ENCODE measurements around the gene LGALS7B. TPM values are rescaled to one million over a fixed set of nuclear protein-coding genes. Genes with fewer than 3 reads are reported as not detected.

Gene LGALS7B
- total RNA-seq, 1 experiment from 2014 or later = not detected

DNA sequence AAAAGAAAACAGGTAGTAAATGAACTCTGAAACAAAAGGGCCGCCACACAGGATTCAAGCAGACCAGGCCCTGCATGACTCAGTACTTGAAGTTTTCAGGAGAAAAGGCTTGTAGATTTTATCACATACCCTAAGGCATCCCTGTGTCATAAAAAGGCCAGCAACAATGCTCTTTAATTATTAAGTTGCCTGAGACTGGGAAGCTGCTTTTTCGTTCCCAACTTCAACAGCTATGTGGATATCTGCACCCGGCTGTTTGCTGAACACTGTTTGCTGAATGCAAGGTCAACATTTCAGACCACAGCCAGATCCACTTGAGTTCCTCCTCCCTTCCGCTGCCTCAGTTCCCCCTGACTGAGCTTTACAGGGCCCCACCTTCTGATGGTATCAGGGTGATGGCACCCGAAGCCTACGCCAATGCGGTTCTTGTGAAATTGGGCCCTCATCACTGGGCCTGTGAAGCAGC, 48.7 kb downstream of the LGALS7B start:
- Histone ChIP-seq H3K27me3 (ENCODE audit: low read length) (no peaks in the 10 kb centered on the region), H3K9me2 (replicated peaks; ENCODE audit: insufficient read depth, low read length) (no peaks in the 10 kb centered on the region), H3K27ac (ENCODE audit: low read length) (no peak overlapping the region), H3K9ac (ENCODE audit: low read length) (no peak overlapping the region), H3K79me2 (ENCODE audit: low read length) (peaks cover 8% of the 10 kb centered on the region; the same call in 1 of the 2 replicates), H3K4me2 (ENCODE audit: low read depth, low read length, poor library complexity, severe bottlenecking) (no peak overlapping the region), H4K20me1 (ENCODE audit: insufficient read depth, low read depth, low read length) (peaks cover 20% of the 10 kb centered on the region), H3K4me1 (ENCODE audit: low read length) (no peaks in the 10 kb centered on the region), H3K4me3 (ENCODE audit: low read length) (no peak overlapping the region), H3K36me3 (ENCODE audit: insufficient read depth, low read length) (peaks cover 51% of the 10 kb centered on the region), H3K9me3 (ENCODE audit: low read length) (no peaks in the 10 kb centered on the region), H2AFZ (ENCODE audit: low read length) (no peak overlapping the region)
- DNase-seq = peak; percentile 41

DNA sequence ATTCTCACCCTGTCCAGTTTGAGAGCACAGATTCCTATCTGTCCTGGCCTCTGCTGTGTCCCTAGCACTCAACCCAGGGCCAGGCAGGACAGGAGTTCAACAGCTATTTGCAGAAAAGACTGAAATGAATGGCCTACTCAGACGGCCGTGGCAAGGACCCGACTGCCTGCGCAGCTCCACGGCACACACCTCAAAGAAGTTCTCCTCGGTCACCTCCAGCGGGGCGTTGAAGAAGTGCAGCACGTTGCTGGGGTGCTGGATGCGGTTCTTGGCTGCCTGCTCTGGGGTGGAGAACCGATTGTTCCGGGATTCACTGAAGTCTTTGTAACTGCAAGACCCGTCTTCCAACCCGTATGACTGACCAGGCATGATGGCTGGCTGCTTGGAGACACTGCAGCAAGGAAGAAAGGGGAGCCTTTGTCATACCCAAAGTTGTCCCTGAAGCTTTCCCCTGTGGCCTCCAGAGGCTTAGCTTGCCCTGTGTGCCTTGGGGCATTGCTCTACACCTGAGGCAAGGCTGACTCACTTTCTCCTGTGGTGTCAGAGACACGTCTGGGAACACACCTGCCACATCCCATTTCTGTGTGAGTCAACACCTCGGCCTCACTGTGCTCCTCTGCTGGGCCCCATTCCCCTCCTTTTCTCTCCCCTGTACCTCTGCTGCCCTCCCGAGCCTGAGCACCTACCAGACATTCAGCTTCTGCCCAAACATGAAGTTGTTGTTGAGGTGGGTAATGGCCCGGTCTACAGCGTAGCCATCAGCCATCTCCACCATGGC, 49.4 kb downstream of the LGALS7B start:
- peaks cover 28% of the 10 kb centered on the region for H4K20me1 ChIP-seq (ENCODE audit: insufficient read depth, low read depth, low read length)
- no peak overlapping the region for H3K9ac ChIP-seq (ENCODE audit: low read length)
- no peaks in the 10 kb centered on the region for H3K9me2 ChIP-seq (replicated peaks; ENCODE audit: insufficient read depth, low read length)
- peak; percentile 42 for DNase-seq
- no peak overlapping the region for H3K27ac ChIP-seq (ENCODE audit: low read length)
- H3K4me2 ChIP-seq (ENCODE audit: low read depth, low read length, poor library complexity, severe bottlenecking) = no peak overlapping the region
- no peak overlapping the region for H2AFZ ChIP-seq (ENCODE audit: low read length)
- no peaks in the 10 kb centered on the region for H3K4me1 ChIP-seq (ENCODE audit: low read length)
- H3K79me2 ChIP-seq (ENCODE audit: low read length) = peaks cover 11% of the 10 kb centered on the region; the same call in 1 of the 2 replicates
- no peaks in the 10 kb centered on the region for H3K27me3 ChIP-seq (ENCODE audit: low read length)
- H3K36me3 ChIP-seq (ENCODE audit: insufficient read depth, low read length) = peaks cover 57% of the 10 kb centered on the region
- no peaks in the 10 kb centered on the region for H3K9me3 ChIP-seq (ENCODE audit: low read length)
- no peak overlapping the region for H3K4me3 ChIP-seq (ENCODE audit: low read length)

DNA sequence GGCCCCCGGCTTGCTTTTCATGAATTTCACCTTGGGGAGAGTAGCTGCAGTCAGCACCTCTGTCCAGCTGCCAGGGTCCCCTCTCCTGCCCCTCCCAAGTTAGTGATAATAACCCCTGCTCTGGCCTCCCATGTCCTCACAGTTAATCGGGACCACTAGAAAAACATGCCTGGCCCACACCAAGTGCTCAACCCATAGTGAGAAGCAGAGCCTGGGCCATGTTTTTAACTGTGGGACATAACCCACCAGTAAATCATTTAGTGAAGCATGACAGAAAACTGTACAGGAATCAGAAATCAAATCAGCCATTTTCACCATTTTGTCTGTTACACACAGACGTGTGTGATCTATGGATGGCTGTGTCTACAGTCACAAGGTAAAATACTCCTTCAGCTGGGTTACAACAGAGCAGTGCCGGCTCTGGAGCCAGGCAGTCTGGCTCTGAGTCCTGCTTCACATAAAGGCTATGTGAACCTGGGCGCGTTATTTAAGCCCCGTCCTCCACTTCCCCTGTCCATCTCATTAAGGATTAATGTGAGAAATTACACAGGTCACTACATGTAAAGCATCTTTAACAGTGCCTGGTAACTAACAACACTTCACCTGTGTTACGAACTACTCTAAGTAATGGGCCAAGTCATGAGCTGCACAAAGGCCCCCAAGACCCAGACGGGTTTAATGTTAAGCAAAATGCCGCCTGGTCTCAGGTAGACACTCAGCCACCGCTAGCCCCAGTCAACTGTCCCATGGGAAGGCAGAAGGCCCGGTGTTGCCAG, 50.2 kb downstream of the LGALS7B start:
- Histone ChIP-seq H3K9ac (ENCODE audit: low read length) (no peak overlapping the region), H3K27ac (ENCODE audit: low read length) (no peak overlapping the region), H3K36me3 (ENCODE audit: insufficient read depth, low read length) (peaks cover 65% of the 10 kb centered on the region), H3K9me3 (ENCODE audit: low read length) (no peaks in the 10 kb centered on the region), H2AFZ (ENCODE audit: low read length) (no peak overlapping the region), H3K9me2 (replicated peaks; ENCODE audit: insufficient read depth, low read length) (no peaks in the 10 kb centered on the region), H3K4me1 (ENCODE audit: low read length) (no peaks in the 10 kb centered on the region), H4K20me1 (ENCODE audit: insufficient read depth, low read depth, low read length) (peaks cover 35% of the 10 kb centered on the region), H3K4me3 (ENCODE audit: low read length) (no peak overlapping the region), H3K4me2 (ENCODE audit: low read depth, low read length, poor library complexity, severe bottlenecking) (no peak overlapping the region), H3K79me2 (ENCODE audit: low read length) (peaks cover 18% of the 10 kb centered on the region; the same call in 1 of the 2 replicates), H3K27me3 (ENCODE audit: low read length) (no peaks in the 10 kb centered on the region)
- DNase-seq = no peak

DNA sequence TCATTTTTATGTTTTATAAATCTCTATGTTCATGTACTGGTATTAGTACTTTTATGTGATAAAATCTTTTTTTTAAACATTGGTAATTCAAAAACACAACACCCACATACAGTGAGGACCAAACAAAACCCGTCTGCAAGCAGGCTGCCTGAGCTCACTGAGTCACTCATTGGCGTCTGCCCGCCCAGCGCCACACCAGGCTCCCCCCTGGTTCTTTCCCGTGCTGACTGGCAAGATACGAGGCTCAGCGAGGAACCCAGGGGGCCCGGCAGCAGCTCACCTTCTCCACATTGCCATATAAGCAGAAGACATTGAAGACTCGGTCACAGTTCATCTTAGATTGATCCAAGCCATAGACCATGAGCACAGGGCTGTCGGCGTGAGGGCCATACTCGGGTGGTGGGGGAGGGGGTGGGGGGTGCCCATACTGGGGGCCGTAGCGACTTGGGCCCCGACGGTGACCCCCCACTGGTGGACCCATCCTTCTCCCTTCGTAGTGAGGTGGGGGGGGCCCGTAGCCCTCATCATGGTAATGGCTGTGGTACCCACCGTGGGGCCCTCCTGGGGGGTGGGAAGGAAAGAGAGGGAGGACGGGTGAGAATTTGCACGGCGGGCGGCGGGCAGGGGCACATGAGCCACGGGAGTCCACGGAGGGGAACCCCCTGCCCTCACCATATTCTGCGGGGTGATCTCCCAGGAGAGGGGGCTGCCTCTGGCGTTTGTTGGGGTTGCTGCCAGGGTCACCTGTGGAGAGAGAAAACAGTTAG, 51.0 kb downstream of the LGALS7B start:
- H3K4me2 ChIP-seq (ENCODE audit: low read depth, low read length, poor library complexity, severe bottlenecking) = no peak overlapping the region
- no peak overlapping the region for H3K27ac ChIP-seq (ENCODE audit: low read length)

DNA sequence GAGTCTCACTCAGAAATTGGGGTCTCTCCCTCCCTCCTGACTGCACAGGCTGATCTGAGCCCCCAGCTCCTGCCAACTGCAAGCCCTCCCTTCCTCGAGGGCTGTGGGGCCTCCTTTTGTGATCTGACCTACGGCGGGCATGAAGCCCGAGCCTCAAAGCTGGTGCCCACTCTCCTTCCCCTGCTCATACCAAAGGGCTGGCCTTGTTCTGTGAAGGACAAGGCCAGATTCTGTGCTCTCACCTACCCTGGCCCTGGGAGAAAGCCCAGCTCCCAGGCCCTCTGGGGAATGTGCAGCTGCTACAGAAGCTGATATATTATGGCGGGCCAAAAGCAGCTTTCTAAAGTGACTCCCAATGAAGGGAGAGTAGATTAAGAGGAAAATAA, 51.6 kb downstream of the LGALS7B start:
- Histone ChIP-seq H3K79me2 (ENCODE audit: low read length) (peaks cover 29% of the 10 kb centered on the region), H3K36me3 (ENCODE audit: insufficient read depth, low read length) (peaks cover 72% of the 10 kb centered on the region), H3K4me2 (ENCODE audit: low read depth, low read length, poor library complexity, severe bottlenecking) (no peak overlapping the region), H3K27me3 (ENCODE audit: low read length) (no peaks in the 10 kb centered on the region), H2AFZ (ENCODE audit: low read length) (no peak overlapping the region), H3K27ac (ENCODE audit: low read length) (no peak overlapping the region), H3K9me3 (ENCODE audit: low read length) (no peaks in the 10 kb centered on the region), H3K9ac (ENCODE audit: low read length) (no peak overlapping the region), H4K20me1 (ENCODE audit: insufficient read depth, low read depth, low read length) (peaks cover 41% of the 10 kb centered on the region), H3K4me1 (ENCODE audit: low read length) (no peaks in the 10 kb centered on the region), H3K4me3 (ENCODE audit: low read length) (no peak overlapping the region), H3K9me2 (replicated peaks; ENCODE audit: insufficient read depth, low read length) (no peaks in the 10 kb centered on the region)
- no peak for DNase-seq

More for the DNA sequence above, 51.0 kb downstream of the LGALS7B start:
- no peaks in the 10 kb centered on the region for H3K9me2 ChIP-seq (replicated peaks; ENCODE audit: insufficient read depth, low read length)
- H3K36me3 ChIP-seq (ENCODE audit: insufficient read depth, low read length) = peaks cover 70% of the 10 kb centered on the region
- no peak overlapping the region for H3K4me3 ChIP-seq (ENCODE audit: low read length)
- H4K20me1 ChIP-seq (ENCODE audit: insufficient read depth, low read depth, low read length) = peaks cover 41% of the 10 kb centered on the region
- H3K9me3 ChIP-seq (ENCODE audit: low read length) = no peaks in the 10 kb centered on the region
- no peak overlapping the region for H2AFZ ChIP-seq (ENCODE audit: low read length)
- no peaks in the 10 kb centered on the region for H3K4me1 ChIP-seq (ENCODE audit: low read length)
- DNase-seq = no peak
- no peaks in the 10 kb centered on the region for H3K27me3 ChIP-seq (ENCODE audit: low read length)
- peaks cover 26% of the 10 kb centered on the region for H3K79me2 ChIP-seq (ENCODE audit: low read length)
- H3K9ac ChIP-seq (ENCODE audit: low read length) = no peak overlapping the region

Small RNA genes within 50 kb of the gene (small RNA-seq; reads per million reads assigned to genes)
- 0.24 reads per million for gene RNU6-140P

Other genes with a start within 250 kb of the LGALS7B start
- 262 and 352 TPM in 2 replicates for gene MAP4K1, start 171.2 kb upstream of the LGALS7B start, total RNA-seq (2014; rRNA removed; shearing (Covaris generic); ENCODE audit: low replicate concordance)
- 474 and 745 TPM in 2 replicates for gene EIF3K, start 170.0 kb upstream of the LGALS7B start, total RNA-seq (2014; rRNA removed; shearing (Covaris generic); ENCODE audit: low replicate concordance)
- 54.6 and 106 TPM in 2 replicates for gene ACTN4, start 141.6 kb upstream of the LGALS7B start, total RNA-seq (2014; rRNA removed; shearing (Covaris generic); ENCODE audit: low replicate concordance)
- 0.40 TPM in 1 of 2 replicates, not detected in the other for gene CAPN12, start 44.7 kb upstream of the LGALS7B start, total RNA-seq (2014; rRNA removed; shearing (Covaris generic); ENCODE audit: low replicate concordance)
- not detected in 2 replicates for gene LGALS7, start 15.7 kb upstream of the LGALS7B start, total RNA-seq (2014; rRNA removed; shearing (Covaris generic); ENCODE audit: low replicate concordance)
- gene LGALS4, start 23.7 kb downstream of the LGALS7B start, total RNA-seq (2014; rRNA removed; shearing (Covaris generic); ENCODE audit: low replicate concordance) = 0.52 and 1.4 TPM in 2 replicates
- gene ECH1, start 42.6 kb downstream of the LGALS7B start, total RNA-seq (2014; rRNA removed; shearing (Covaris generic); ENCODE audit: low replicate concordance) = 150 and 162 TPM in 2 replicates
- gene HNRNPL, start 60.8 kb downstream of the LGALS7B start, total RNA-seq (2014; rRNA removed; shearing (Covaris generic); ENCODE audit: low replicate concordance) = 212 and 217 TPM in 2 replicates
- 69.3 and 77.5 TPM in 2 replicates for gene RINL, start 89.1 kb downstream of the LGALS7B start, total RNA-seq (2014; rRNA removed; shearing (Covaris generic); ENCODE audit: low replicate concordance)
- 19.5 and 24.7 TPM in 2 replicates for gene SIRT2, start 110.4 kb downstream of the LGALS7B start, total RNA-seq (2014; rRNA removed; shearing (Covaris generic); ENCODE audit: low replicate concordance)
- gene NFKBIB, start 110.8 kb downstream of the LGALS7B start, total RNA-seq (2014; rRNA removed; shearing (Covaris generic); ENCODE audit: low replicate concordance) = 13.5 and 18.7 TPM in 2 replicates
- 3.1 TPM in 1 of 2 replicates, not detected in the other for gene CCER2, start 123.0 kb downstream of the LGALS7B start, total RNA-seq (2014; rRNA removed; shearing (Covaris generic); ENCODE audit: low replicate concordance)
- gene SARS2, start 141.6 kb downstream of the LGALS7B start, total RNA-seq (2014; rRNA removed; shearing (Covaris generic); ENCODE audit: low replicate concordance) = 16.8 and 38.2 TPM in 2 replicates
- 46.7 and 71.2 TPM in 2 replicates for gene MRPS12, start 141.7 kb downstream of the LGALS7B start, total RNA-seq (2014; rRNA removed; shearing (Covaris generic); ENCODE audit: low replicate concordance)
- not detected in 2 replicates for gene FBXO17, start 186.5 kb downstream of the LGALS7B start, total RNA-seq (2014; rRNA removed; shearing (Covaris generic); ENCODE audit: low replicate concordance)
- gene FBXO27, start 243.3 kb downstream of the LGALS7B start, total RNA-seq (2014; rRNA removed; shearing (Covaris generic); ENCODE audit: low replicate concordance) = not detected in 2 replicates